Brain microvascular endothelial cell (primary cell): ENCODE measurements around the gene C5orf63.
"Not testable (repeated sequence)": the region's sequence is repeated elsewhere in the genome, so short reads cannot be mapped to it uniquely, and the experiment has no call there.

Experiments
- DNase-seq: peaks from one replicate; pipeline ENCODE4 v3.0.0-alpha.2; 2020
- H3K27ac ChIP-seq: fragments of 250-450 bp; sonication (Bioruptor Pico); 2 replicates; pipeline ENCODE4 v1.5.1; 2020; ENCODE audit warnings: mild to moderate bottlenecking, moderate library complexity
- H3K27me3 ChIP-seq: fragments of 250-450 bp; sonication (Bioruptor Pico); replicated peaks from 2 replicates; pipeline ENCODE4 v1.5.1; 2020; ENCODE audit warnings: mild to moderate bottlenecking
- H3K36me3 ChIP-seq: fragments of 250-450 bp; sonication (Bioruptor Pico); replicated peaks from 2 replicates; pipeline ENCODE4 v1.5.1; 2020; ENCODE audit warnings: mild to moderate bottlenecking
- H3K4me3 ChIP-seq: 2 replicates; pipeline ENCODE4 v1.5.1; 2011; ENCODE audit warnings: low read depth, mild to moderate bottlenecking, control low read depth, low read length, moderate library complexity
- in situ Hi-C: cut with HindIII; loops from 2 replicates; pipeline ENCODE4 v1.10.0; 2017; ENCODE audit warnings: low sequenced_read_pairs, low pct_ligation_motif_present
- TF ChIP-seq, protein P1 (sequence below): IDR thresholded peaks from 2 replicates; pipeline ENCODE4 v1.5.1; 2011; ENCODE audit warnings: low read depth, mild to moderate bottlenecking, moderate library complexity, low read length, control low read depth, inconsistent platforms; ENCODE audit errors: missing control alignments

Gene C5orf63

DNA sequence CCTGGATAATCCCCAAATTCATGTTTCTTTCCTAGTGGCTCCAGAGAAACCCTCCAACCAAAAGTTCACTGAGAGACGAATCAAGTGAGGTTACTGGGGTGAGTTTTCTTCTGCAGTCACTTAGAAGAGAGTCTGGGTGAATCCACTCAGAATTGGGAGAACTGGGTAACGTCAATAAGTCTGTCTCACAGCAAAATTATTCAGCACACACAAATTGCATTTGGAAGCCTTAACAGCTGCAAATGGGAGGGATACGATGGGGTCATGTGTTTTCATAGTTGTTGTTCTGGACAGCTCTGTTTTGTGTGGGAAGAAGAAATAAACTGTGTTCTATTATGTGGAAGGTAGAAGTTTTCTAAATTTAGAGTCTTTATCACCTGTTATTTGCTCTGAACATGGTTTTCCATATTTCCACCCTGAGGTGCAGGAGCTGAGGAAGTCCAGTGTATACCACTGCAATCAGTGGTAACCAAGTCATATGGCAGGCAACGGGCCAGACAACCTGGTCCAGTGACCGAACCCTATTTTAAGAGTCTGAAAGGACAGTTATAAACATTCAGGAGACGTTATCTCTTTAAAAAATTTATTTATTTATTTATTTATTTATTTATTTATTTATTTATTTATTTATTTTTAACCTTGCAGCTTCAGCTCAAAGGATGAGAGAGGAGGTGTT, 64.9 kb downstream of the C5orf63 start:
- TF ChIP-seq, protein P1, sequence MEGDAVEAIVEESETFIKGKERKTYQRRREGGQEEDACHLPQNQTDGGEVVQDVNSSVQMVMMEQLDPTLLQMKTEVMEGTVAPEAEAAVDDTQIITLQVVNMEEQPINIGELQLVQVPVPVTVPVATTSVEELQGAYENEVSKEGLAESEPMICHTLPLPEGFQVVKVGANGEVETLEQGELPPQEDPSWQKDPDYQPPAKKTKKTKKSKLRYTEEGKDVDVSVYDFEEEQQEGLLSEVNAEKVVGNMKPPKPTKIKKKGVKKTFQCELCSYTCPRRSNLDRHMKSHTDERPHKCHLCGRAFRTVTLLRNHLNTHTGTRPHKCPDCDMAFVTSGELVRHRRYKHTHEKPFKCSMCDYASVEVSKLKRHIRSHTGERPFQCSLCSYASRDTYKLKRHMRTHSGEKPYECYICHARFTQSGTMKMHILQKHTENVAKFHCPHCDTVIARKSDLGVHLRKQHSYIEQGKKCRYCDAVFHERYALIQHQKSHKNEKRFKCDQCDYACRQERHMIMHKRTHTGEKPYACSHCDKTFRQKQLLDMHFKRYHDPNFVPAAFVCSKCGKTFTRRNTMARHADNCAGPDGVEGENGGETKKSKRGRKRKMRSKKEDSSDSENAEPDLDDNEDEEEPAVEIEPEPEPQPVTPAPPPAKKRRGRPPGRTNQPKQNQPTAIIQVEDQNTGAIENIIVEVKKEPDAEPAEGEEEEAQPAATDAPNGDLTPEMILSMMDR = no peak
- H3K27me3 ChIP-seq = no peaks in the 10 kb centered on the region
- H3K27ac ChIP-seq = no peak overlapping the region
- in situ Hi-C loops = no loop called here
- no peak overlapping the region for H3K4me3 ChIP-seq
- DNase-seq = no peak
- no peaks in the 10 kb centered on the region for H3K36me3 ChIP-seq

DNA sequence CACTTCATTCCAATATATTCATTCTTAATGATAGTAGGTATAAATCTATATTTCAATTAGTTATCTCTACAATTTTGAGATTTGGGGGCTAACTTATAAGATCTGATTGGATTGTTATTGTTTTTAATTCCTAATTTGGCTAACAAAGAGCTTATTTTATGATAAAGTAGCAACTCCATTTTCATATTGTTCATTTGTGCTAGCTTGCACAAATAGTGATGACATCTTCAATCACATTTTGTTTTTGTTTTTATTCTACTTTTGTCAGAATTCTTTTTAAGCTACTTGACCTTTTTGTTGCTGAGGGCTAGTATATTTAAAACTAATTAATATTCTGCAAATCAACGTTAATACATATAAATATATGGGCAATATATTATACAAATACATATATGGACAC, 65.8 kb downstream of the C5orf63 start:
- in situ Hi-C loops = no loop called here
- TF ChIP-seq, protein P1 = no peak
- Histone ChIP-seq H3K36me3 (no peaks in the 10 kb centered on the region), H3K27me3 (no peaks in the 10 kb centered on the region), H3K4me3 (no peak overlapping the region), H3K27ac (no peak overlapping the region)
- DNase-seq = no peak

DNA sequence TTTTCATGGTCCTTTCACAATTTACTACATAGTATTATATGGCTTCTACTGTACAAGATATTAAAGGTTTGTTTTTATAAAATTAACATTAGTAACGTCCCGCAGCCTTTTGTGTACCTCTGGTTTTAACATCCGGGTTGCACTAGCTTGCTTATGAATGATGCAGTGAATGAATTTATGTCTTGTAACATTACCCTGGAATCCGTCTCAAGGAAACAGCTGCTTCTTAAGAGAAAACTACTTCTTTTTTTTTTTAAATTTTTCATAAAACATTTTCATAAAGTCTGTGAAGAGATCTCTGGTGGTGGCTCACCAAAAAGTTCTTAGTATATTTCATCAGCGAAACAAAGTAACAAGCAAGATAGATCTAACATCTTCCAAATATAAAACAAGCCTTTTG, 66.6 kb downstream of the C5orf63 start:
- TF ChIP-seq, protein P1 = no peak
- DNase-seq = no peak
- in situ Hi-C loops = no loop called here
- H3K27ac ChIP-seq = no peak overlapping the region
- H3K27me3 ChIP-seq = no peaks in the 10 kb centered on the region
- H3K36me3 ChIP-seq = no peaks in the 10 kb centered on the region
- no peak overlapping the region for H3K4me3 ChIP-seq

DNA sequence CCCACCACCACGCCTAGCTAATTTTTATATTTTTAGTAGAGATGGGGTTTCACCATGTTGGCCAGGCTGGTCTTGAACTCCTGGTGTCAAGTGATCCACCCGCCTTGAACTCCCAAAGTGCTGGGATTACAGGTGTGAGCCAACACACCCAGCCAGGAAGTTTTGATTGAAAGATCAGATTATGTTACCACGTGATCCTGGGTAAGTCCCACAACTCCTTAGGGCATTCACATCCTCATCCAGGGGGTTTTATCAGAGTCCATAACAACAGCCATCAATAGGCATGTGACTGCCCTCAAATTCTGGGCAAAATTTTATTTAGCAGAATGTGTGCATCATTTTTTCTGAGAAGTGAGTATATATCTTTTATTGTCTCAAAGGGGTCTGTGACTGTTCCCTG, 68.0 kb downstream of the C5orf63 start:
- in situ Hi-C loops, H3K27ac ChIP-seq, H3K27me3 ChIP-seq, DNase-seq, H3K4me3 ChIP-seq, H3K36me3 ChIP-seq: not testable (repeated sequence)

DNA sequence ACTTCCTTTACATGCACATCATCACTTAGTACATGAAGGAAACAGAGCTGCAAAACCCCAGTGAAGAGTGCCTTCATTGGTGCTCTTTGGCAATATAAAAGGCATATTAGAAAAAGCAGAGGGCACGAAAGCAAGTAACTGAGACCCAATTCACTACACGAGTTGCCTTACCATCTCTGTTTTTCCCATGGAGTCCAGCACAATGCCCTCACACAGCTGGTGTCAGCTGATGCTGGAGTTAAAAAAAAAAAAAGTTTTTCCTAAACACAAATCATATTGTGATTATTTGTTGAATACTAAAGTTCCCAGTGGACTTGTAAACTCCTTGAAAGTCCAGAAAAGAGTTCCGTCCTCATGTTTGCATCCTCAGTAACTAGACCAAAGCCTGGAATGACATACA, 68.6 kb downstream of the C5orf63 start:
- no peak for DNase-seq
- in situ Hi-C loops = no loop called here
- no peak overlapping the region for H3K27ac ChIP-seq
- TF ChIP-seq, protein P1 = no peak
- no peaks in the 10 kb centered on the region for H3K27me3 ChIP-seq
- no peak overlapping the region for H3K4me3 ChIP-seq
- no peaks in the 10 kb centered on the region for H3K36me3 ChIP-seq

DNA sequence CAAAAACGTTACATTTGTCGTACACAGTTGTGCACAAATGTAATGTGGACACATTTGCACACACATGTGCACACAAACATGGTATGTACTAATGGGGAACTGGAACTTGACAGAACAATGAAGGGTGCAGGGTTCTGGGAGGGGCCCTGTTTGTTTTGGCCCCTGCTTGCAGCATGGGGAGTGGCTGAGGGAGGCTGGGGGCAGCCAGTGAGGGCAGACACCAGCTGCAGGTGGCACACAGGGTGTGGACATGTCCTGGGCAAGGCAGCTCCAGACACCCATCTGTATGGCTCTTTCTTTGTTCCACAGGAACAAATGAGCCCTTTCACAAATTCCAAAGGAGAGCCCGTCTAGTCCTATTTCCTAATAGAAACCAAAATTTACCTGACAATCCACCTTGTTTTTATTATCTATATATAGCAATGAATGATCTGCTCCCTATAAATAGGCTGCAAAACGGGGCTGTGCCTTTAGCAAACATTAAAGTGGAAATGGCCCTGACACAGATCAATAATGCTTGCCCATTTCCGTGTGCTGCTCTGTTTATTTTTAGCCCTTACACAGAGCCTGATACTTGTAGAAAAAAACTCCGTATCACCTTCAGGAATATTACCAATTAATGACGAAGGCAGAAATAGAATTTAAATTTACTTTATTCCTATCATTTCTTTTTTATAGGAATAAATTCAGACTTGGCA, 69.4 kb downstream of the C5orf63 start:
- TF ChIP-seq, protein P1 = no peak
- no peak overlapping the region for H3K27ac ChIP-seq
- in situ Hi-C loops = no loop called here

More for the DNA sequence above, 69.4 kb downstream of the C5orf63 start:
- no peak overlapping the region for H3K4me3 ChIP-seq
- H3K27me3 ChIP-seq = no peaks in the 10 kb centered on the region
- DNase-seq = no peak
- H3K36me3 ChIP-seq = no peaks in the 10 kb centered on the region
